Endodermal cell (in vitro differentiated cells): Measurements from ENCODE around the gene FAM107B. TPM values are rescaled to one million over a fixed set of nuclear protein-coding genes. Genes with fewer than 3 reads are reported as not detected.

Experiments
- DNase-seq: peaks from one replicate; pipeline ENCODE4 v3.0.0-alpha.2; 2017
- H3K27ac ChIP-seq: 2 replicates; pipeline ENCODE4 v1.5.1; 2013; ENCODE audit warnings: mild to moderate bottlenecking, low read depth, low read length, moderate library complexity
- H3K27me3 ChIP-seq: 2 replicates; pipeline ENCODE4 v1.6.1; 2013; ENCODE audit warnings: mild to moderate bottlenecking, low read length, moderate library complexity; ENCODE audit not compliant: insufficient read depth, control insufficient read depth, poor library complexity, severe bottlenecking
- H3K36me3 ChIP-seq: 2 replicates; pipeline ENCODE4 v1.7.0; 2013; ENCODE audit warnings: mild to moderate bottlenecking, low read length, moderate library complexity; ENCODE audit not compliant: control insufficient read depth, insufficient read depth
- H3K4me1 ChIP-seq: one replicate; pipeline ENCODE4 v1.7.0; 2013; ENCODE audit warnings: low read length; ENCODE audit not compliant: control insufficient read depth, insufficient read depth
- H3K4me3 ChIP-seq: 2 replicates; pipeline ENCODE4 v1.5.1; 2013; ENCODE audit warnings: mild to moderate bottlenecking, low read length, moderate library complexity
- H3K9ac ChIP-seq: 2 replicates; pipeline ENCODE4 v1.6.1; 2013; ENCODE audit warnings: mild to moderate bottlenecking, low read length, moderate library complexity; ENCODE audit not compliant: poor library complexity, severe bottlenecking; ENCODE audit errors: extremely low read depth
- H3K9me3 ChIP-seq: 2 replicates; pipeline ENCODE4 v1.6.1; 2013; ENCODE audit warnings: mild to moderate bottlenecking, low read length, moderate library complexity; ENCODE audit not compliant: control insufficient read depth
- H3K27ac Mint-ChIP-seq: 2 replicates; pipeline ENCODE4 v1.8.0; 2020; ENCODE audit warnings: mixed read lengths
- H3K27me3 Mint-ChIP-seq: 2 replicates; pipeline ENCODE4 v1.8.0; 2021; ENCODE audit warnings: mild to moderate bottlenecking, mixed read lengths; ENCODE audit not compliant: insufficient read depth
- H3K36me3 Mint-ChIP-seq: 2 replicates; pipeline ENCODE4 v1.8.0; 2020; ENCODE audit warnings: low read depth, mixed read lengths
- H3K4me1 Mint-ChIP-seq: 2 replicates; pipeline ENCODE4 v1.8.0; 2020; ENCODE audit warnings: mixed read lengths
- H3K4me3 Mint-ChIP-seq: 2 replicates; pipeline ENCODE4 v1.8.0; 2020; ENCODE audit warnings: mild to moderate bottlenecking, moderate library complexity, mixed read lengths
- H3K9me3 Mint-ChIP-seq: 2 replicates; pipeline ENCODE4 v1.8.0; 2020; ENCODE audit warnings: mild to moderate bottlenecking, mixed read lengths
- CTCF ChIP-seq: fragments of 200-600 bp; sonication (generic); conservative IDR thresholded peaks from 2 replicates; pipeline ENCODE4 v1.5.0; 2021; ENCODE audit warnings: antibody characterized with exemption, mild to moderate bottlenecking
- WGBS, 2 experiments: methylation state at CpG; one replicate each; pipeline versions ENCODE4 v1.1.5 to v1.1.7; 2013; ENCODE audit warnings: missing lambda C conversion rate in 2 of 2, mixed read lengths in 1 of 2; ENCODE audit not compliant: insufficient coverage in 1 of 2, insufficient read length in 1 of 2; 5-methylcytosine and 5-hydroxymethylcytosine counted together
- total RNA-seq, 2 donors: library from RNA; stranded (reverse); fragmentation: NEBNext Ultra II Directional in 1 of 2; extraction: Animal tissue kit (Norgen Biotek cat#: 25700) in 1 of 2; gene quantifications; 2 replicates in 1 of 2; 3 replicates in 1 of 2; pipeline ENCODE4 v1.2.1, GENCODE V29; 2021

The FAM107B gene
- total RNA-seq, 2 donors from 2014 or later: 16.0 to 24.0 TPM

GRCh38 chr10:14491811-14492210 is 282.9 kb downstream of the FAM107B start:
- no peaks in the 10 kb centered on the region for H3K9me3 ChIP-seq
- no peak overlapping the region for H3K9ac ChIP-seq
- TF ChIP-seq CTCF: no peak
- Mint-ChIP-seq H3K27ac (no peak overlapping the region), H3K36me3 (no peaks in the 10 kb centered on the region), H3K9me3 (peaks cover 2% of the 10 kb centered on the region), H3K4me3 (no peak overlapping the region), H3K27me3 (no peaks in the 10 kb centered on the region), H3K4me1 (no peaks in the 10 kb centered on the region)
- H3K27me3 ChIP-seq: no peaks in the 10 kb centered on the region
- WGBS, 2 experiments: 85 to 90% methylated on average over 1 to 5 of the region's 5 CpGs
- no peak for DNase-seq
- H3K36me3 ChIP-seq: no peaks in the 10 kb centered on the region
- H3K4me1 ChIP-seq: no peaks in the 10 kb centered on the region
- H3K27ac ChIP-seq: no peak overlapping the region
- H3K4me3 ChIP-seq: no peak overlapping the region

GRCh38 chr10:14489522-14490177 is 285.0 kb downstream of the FAM107B start:
- Mint-ChIP-seq H3K4me1 (no peaks in the 10 kb centered on the region), H3K36me3 (no peaks in the 10 kb centered on the region), H3K9me3 (peaks cover 2% of the 10 kb centered on the region), H3K4me3 (no peak overlapping the region), H3K27ac (no peak overlapping the region), H3K27me3 (no peaks in the 10 kb centered on the region)
- Histone ChIP-seq H3K27ac (no peak overlapping the region), H3K4me1 (no peaks in the 10 kb centered on the region), H3K27me3 (no peaks in the 10 kb centered on the region), H3K9me3 (no peaks in the 10 kb centered on the region), H3K9ac (no peak overlapping the region), H3K36me3 (no peaks in the 10 kb centered on the region), H3K4me3 (no peak overlapping the region)
- WGBS, 2 experiments: 89 to 100% methylated on average over 1 of the region's 1 CpG
- TF ChIP-seq CTCF: no peak
- DNase-seq: no peak

- 92 to 100% methylated on average over 6 of the region's 6 CpGs for whole genome bisulfite sequencing, 2 experiments
- H3K4me3 ChIP-seq: no peak overlapping the region
- Mint-ChIP-seq H3K27ac (no peak overlapping the region), H3K27me3 (no peaks in the 10 kb centered on the region), H3K4me3 (no peak overlapping the region), H3K36me3 (no peaks in the 10 kb centered on the region), H3K4me1 (no peaks in the 10 kb centered on the region), H3K9me3 (peaks cover 12% of the 10 kb centered on the region)
- H3K36me3 ChIP-seq: no peaks in the 10 kb centered on the region
- H3K9me3 ChIP-seq: no peaks in the 10 kb centered on the region
- DNase-seq: no peak
- no peaks in the 10 kb centered on the region for H3K4me1 ChIP-seq
- TF ChIP-seq CTCF: no peak
- no peaks in the 10 kb centered on the region for H3K27me3 ChIP-seq
- no peak overlapping the region for H3K9ac ChIP-seq
- H3K27ac ChIP-seq: no peak overlapping the region
Observed at GRCh38 chr10:14487488-14487883, 287.2 kb downstream of the FAM107B start.
